Immature natural killer cell (primary cell): Measurements from ENCODE around the gene HASPIN. TPM values are rescaled to one million over a fixed set of nuclear protein-coding genes. Genes with fewer than 3 reads are reported as not detected.
"Not testable (repeated sequence)": the region's sequence is repeated elsewhere in the genome, so short reads cannot be mapped to it uniquely, and the experiment has no call there.

Source experiments
- DNase-seq, 3 donors: peaks; one replicate each; pipeline ENCODE4 v3.0.0; 2022; ENCODE audit warnings: mixed read lengths in 1 of 3
- H3K27ac Mint-ChIP-seq, 6 donors: one replicate each; pipeline ENCODE4 v1.8.0; 2020; ENCODE audit warnings: mixed read lengths in 6 of 6, mild to moderate bottlenecking in 5 of 6, inconsistent platforms in 4 of 6, moderate library complexity in 3 of 6
- H3K27me3 Mint-ChIP-seq, 3 donors: one replicate each; pipeline ENCODE4 v1.8.0; 2020 to 2021; ENCODE audit warnings: low read depth in 3 of 3, mild to moderate bottlenecking in 3 of 3, mixed read lengths in 3 of 3, moderate library complexity in 3 of 3, inconsistent platforms in 1 of 3
- H3K36me3 Mint-ChIP-seq, 3 donors: one replicate each; pipeline ENCODE4 v1.8.0; 2020; ENCODE audit warnings: mixed read lengths in 3 of 3, inconsistent platforms in 2 of 3, mild to moderate bottlenecking in 2 of 3
- H3K4me1 Mint-ChIP-seq, 2 donors: one replicate each; pipeline ENCODE4 v1.8.0; 2020; ENCODE audit warnings: inconsistent platforms in 2 of 2, mild to moderate bottlenecking in 2 of 2, mixed read lengths in 2 of 2, moderate library complexity in 1 of 2
- H3K4me3 Mint-ChIP-seq, 5 donors: one replicate each; pipeline ENCODE4 v1.8.0; 2020; ENCODE audit warnings: mild to moderate bottlenecking in 5 of 5, mixed read lengths in 5 of 5, inconsistent platforms in 3 of 5, moderate library complexity in 3 of 5
- H3K9me3 Mint-ChIP-seq, 6 donors: one replicate each; pipeline ENCODE4 v1.8.0; 2020; ENCODE audit warnings: mild to moderate bottlenecking in 6 of 6, mixed read lengths in 6 of 6, inconsistent platforms in 4 of 6, moderate library complexity in 3 of 6
- polyA plus RNA-seq, 3 donors: library from polyadenylated mRNA; unstranded; fragments of 300-500 nt; fragmentation: Illumina TruSeq; gene quantifications; one replicate each; pipeline ENCODE4 v1.2.3, GENCODE V29; 2021

Gene HASPIN
- polyA plus RNA-seq, 3 donors from 2014 or later: 0.20 to 0.47 TPM; not detected in 1

DNA sequence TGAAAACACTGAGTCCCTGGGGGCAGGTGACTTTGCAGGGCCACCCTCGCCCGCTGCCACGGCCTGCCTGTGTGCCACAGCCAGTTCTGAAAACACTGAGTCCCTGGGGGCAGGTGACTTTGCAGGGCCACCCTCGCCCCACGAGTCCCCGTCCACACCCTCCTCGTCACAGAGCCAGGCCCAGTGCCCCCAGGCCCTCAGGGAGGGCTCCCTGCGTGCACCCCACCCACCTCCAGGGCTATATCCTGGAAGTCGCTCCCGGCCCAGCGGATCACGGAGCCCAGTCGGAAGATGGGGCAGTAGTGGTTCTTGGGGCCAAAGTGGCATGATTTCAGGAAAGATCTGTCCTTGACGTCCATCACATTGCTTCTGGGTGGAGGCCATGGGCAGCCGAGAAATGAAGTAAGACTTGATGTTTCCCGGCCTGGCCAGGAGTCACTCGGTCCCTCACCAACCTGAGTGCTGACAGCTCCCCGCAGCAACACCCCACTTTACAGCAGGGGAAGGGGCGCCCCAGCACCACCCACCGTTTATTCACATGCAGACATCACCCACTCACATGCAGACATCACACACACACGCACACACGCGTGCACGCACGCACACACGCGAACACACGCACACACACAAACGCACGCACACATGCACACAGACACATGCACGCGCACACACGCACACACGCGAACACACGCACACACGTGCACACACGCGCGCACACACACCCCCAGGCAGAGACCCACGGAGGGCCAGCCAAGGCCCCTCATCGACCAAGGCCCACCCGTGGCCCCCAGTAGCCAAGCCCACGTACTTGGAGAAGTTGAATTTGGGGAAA lies 34.2 kb upstream of the HASPIN start:
- H3K27ac Mint-ChIP-seq: peak overlapping the region in 2 of 6 donors; percentile 35 to 77
- peaks cover 4 to 7% (median 5%) of the 10 kb centered on the region in 3 donors for H3K27me3 Mint-ChIP-seq
- no peak for DNase-seq
- H3K4me3 Mint-ChIP-seq: no peak overlapping the region
- peaks cover 13 to 22% of the 10 kb centered on the region in 2 donors for H3K4me1 Mint-ChIP-seq
- no peaks in the 10 kb centered on the region for H3K9me3 Mint-ChIP-seq
- peaks cover 4% of the 10 kb centered on the region in 3 donors for H3K36me3 Mint-ChIP-seq

DNA sequence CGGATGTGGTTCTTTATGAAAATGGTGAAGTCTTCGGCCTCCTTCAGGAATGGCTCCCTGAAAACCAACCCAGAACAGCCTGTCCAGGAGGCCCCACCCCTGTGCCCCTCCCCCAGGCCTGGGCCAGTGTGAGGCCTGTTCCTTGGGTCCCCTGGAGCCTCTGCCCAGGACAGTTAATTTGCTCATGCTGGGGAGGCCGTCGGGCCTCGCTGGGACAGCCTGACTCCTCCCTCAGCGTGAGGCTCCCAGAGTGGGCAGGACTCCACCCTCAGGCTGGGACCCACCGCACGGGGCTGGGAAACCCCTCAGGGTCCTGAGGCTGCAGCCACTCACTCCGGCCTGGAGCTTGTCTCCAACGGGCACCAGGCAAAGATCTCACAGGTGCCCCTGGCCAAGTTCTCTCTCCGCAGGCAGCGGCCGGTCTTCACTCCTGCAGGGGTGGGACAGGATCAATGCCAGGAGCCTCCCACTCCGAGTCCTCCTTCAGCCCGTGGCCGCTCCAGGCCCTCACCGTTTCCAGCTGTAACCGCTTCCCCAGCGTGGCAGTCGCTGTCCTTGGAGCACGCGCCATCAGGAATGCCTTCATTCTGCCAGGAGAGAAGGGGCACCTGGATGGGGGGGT lies 33.5 kb upstream of the HASPIN start:
- H3K27ac Mint-ChIP-seq: no peak overlapping the region

DNA sequence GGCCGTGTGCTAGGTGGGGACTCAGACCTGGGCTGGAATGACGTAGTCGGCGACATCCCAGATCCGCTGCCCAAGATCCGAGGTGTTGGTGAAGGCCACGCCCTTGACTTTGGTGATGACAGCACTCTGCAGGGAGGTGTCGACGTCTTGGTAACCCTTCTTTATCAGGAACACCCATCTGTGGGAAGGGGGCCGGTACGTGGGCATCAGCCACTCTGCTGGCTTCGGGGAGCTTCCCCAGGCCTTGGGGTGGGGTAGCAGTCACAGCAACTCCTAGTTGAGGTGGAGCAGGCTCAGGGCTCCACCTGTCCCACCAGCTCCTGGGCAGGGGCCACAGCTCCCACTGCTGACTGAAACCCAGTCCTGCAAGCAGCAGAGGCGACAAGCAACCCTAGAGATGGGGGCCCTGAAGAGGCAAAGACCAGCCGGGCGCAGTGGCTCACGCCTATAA lies 32.1 kb upstream of the HASPIN start:
- Mint-ChIP-seq H3K36me3 (peaks cover 4% of the 10 kb centered on the region in 3 donors), H3K9me3 (no peaks in the 10 kb centered on the region), H3K27ac (no peak overlapping the region), H3K4me1 (peaks cover 28 to 32% of the 10 kb centered on the region in 2 donors), H3K4me3 (no peak overlapping the region), H3K27me3 (peaks cover 5 to 9% (median 6%) of the 10 kb centered on the region in 3 donors)
- DNase-seq: no peak

More for the DNA sequence above, 33.5 kb upstream of the HASPIN start:
- no peak overlapping the region for H3K4me3 Mint-ChIP-seq
- peaks cover 4 to 7% (median 5%) of the 10 kb centered on the region in 3 donors for H3K27me3 Mint-ChIP-seq
- peaks cover 20 to 27% of the 10 kb centered on the region in 2 donors for H3K4me1 Mint-ChIP-seq
- no peaks in the 10 kb centered on the region for H3K9me3 Mint-ChIP-seq
- H3K36me3 Mint-ChIP-seq: peaks cover 4% of the 10 kb centered on the region in 3 donors
- DNase-seq: no peak

DNA sequence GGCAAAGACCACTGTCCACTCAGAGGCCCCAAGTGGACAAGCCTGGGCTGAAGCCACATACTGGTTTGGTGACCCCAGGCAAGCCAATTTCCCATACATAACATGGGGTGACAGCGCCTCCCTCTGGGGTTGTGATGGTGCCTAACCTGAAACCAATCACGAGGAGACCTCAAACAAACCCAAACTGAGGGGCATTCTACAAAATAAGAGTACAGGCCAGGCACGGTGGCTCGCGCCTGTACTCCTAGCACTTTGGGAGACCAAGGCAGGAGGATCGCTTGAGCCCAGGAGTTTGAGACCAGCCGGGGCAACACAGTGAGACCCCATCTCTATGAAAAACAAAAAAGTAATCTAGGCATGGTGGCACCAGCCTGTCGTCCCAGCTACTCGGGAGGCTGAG lies 31.4 kb upstream of the HASPIN start:
- peaks cover 4% of the 10 kb centered on the region in 3 donors for H3K36me3 Mint-ChIP-seq
- peaks cover 5 to 9% (median 6%) of the 10 kb centered on the region in 3 donors for H3K27me3 Mint-ChIP-seq
- peaks cover 30 to 32% of the 10 kb centered on the region in 2 donors for H3K4me1 Mint-ChIP-seq
- no peak for DNase-seq
- no peak overlapping the region for H3K27ac Mint-ChIP-seq
- H3K9me3 Mint-ChIP-seq: no peaks in the 10 kb centered on the region
- no peak overlapping the region for H3K4me3 Mint-ChIP-seq

DNA sequence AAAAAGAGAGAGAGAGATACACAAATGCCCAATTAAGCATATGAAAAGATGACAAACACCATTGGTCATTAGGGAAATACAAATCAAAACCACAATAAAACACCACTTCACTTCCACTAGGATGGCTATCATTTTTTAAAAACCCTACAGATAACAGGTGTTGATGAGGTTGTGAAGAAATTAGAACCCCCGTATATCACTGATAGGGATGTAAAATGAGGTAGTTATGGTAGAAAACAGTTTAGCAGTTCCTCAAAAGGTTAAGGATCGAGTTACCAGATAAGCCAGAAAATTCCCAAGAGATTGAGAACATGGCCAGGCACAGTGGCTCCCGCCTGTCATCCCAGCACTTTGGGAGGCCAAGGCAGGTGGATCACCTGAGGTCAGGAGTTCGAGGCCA lies 30.6 kb upstream of the HASPIN start:
- peaks cover 4% of the 10 kb centered on the region in 3 donors for H3K36me3 Mint-ChIP-seq
- no peak for DNase-seq
- peaks cover 5 to 9% (median 6%) of the 10 kb centered on the region in 3 donors for H3K27me3 Mint-ChIP-seq
- no peaks in the 10 kb centered on the region for H3K9me3 Mint-ChIP-seq
- H3K27ac Mint-ChIP-seq: no peak overlapping the region
- peaks cover 32 to 33% of the 10 kb centered on the region in 2 donors for H3K4me1 Mint-ChIP-seq
- H3K4me3 Mint-ChIP-seq: peak overlapping the region in 2 of 5 donors; percentile 18 to 56

DNA sequence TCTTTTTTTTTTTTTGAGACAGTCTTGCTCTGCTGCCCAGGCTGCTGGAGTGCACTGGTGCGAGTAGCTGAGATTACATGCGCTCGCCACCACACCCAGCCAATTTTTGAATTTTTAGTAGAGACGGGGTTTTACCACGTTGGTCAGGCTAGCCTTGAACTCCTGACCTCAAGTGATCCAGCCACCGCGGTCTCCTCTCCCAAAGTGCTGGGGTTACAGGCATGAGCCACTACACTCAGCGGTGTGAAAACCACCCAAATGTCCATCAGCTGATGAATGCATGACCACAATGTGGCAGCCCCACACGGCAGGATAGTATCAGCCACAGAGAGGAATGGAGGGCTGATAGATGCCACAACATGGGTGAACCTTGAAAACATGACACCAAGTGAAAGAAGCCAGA lies 29.9 kb upstream of the HASPIN start:
- H3K9me3 Mint-ChIP-seq: no peaks in the 10 kb centered on the region
- DNase-seq: peak; percentile 84 to 87 (median 85)
- peaks cover 4% of the 10 kb centered on the region in 3 donors for H3K36me3 Mint-ChIP-seq
- peaks cover 3 to 9% (median 6%) of the 10 kb centered on the region in 3 donors for H3K27me3 Mint-ChIP-seq
- peak overlapping the region; percentile 7 to 84 (median 74) for H3K27ac Mint-ChIP-seq
- H3K4me3 Mint-ChIP-seq: peak overlapping the region; percentile 53 to 76 (median 74)
- peaks cover 32 to 33% of the 10 kb centered on the region in 2 donors for H3K4me1 Mint-ChIP-seq

DNA sequence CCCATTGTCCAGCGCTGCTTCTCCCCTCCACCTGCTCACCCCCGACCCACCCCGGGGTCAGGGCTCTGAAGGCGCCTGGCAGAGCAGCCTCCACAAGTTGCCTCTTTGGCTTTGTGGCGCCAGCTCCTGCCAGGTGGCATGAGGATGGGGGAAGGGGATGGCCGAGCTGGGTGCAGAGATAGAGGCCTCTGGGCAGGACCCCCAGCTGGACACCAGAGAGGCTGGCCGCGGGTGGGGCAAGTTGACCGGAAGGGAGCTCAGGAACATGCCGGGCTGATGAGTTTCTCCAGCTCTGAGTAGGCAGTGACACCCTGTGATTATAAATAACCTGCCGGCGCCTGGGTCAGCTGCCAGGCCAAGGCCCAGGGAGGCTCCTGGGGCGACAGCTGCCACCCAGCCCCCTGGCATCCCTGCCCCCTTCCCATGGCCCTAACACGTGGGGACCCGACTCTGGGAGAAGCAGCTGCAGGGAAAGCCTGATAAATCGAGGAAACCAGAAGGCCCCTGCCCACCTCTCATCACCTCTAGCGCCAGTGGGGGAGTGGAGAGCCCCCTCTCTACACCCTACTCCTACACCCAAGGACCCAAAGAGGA lies 28.5 kb upstream of the HASPIN start:
- H3K9me3 Mint-ChIP-seq: no peaks in the 10 kb centered on the region
- H3K36me3 Mint-ChIP-seq: peaks cover 0 to 4% (median 0%) of the 10 kb centered on the region in 3 donors
- H3K27ac Mint-ChIP-seq: no peak overlapping the region
- H3K27me3 Mint-ChIP-seq: peaks cover 3 to 9% (median 6%) of the 10 kb centered on the region in 3 donors
- DNase-seq: no peak
- H3K4me1 Mint-ChIP-seq: peaks cover 32 to 33% of the 10 kb centered on the region in 2 donors
- H3K4me3 Mint-ChIP-seq: peak overlapping the region; percentile 73 to 81 (median 77)

DNA sequence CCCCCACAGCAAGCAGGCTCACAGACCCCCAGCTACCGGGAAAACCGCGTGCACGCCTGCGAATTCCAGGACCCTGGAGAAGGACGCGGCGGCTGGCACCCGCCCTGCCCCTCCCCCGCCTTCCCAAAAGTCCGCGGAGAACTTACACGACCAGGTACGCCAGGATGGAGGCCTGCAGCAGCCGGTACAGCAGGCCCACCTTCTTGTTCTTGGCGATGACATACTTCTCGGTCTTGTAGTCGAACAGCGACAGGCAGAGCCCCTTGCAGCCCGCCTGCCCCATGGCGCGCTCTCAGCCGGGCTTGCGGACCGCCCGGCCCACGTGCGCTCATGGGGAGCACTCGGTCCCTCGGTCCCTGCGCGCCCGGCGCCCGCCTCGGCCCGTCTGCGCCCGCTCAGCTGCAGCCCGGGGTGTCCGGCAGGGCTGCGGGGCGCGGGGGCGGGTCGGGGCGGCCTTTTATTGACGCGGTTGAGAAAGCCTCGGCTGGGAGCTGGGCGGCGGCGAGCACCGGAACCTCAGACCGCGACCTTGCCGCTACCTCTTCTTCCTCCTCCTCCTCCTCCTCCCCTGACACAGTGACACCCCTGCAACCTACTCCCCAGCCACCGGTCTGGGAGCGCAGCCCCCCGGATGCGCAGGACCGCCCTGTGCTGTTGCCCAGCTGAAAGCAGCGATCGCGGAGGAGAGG lies 27.8 kb upstream of the HASPIN start, which contains the start of gene P2RX5:
P2RX5 (minus strand) TSS at position 433 of the 689 bp plus-strand sequence; CDS start at position 283, 150 bp downstream.
- DNase-seq: peak; percentile 45 to 60 (median 53)
- Mint-ChIP-seq H3K4me1 (peaks cover 32 to 33% of the 10 kb centered on the region in 2 donors), H3K36me3 (peaks cover 0 to 4% (median 0%) of the 10 kb centered on the region in 3 donors), H3K27ac (peak within 1 kb of the TSS; percentile 30 to 86 (median 66)), H3K27me3 (peaks cover 3 to 9% (median 6%) of the 10 kb centered on the region in 3 donors), H3K9me3 (no peaks in the 10 kb centered on the region), H3K4me3 (peak within 1 kb of the TSS; percentile 83 to 92 (median 92))

DNA sequence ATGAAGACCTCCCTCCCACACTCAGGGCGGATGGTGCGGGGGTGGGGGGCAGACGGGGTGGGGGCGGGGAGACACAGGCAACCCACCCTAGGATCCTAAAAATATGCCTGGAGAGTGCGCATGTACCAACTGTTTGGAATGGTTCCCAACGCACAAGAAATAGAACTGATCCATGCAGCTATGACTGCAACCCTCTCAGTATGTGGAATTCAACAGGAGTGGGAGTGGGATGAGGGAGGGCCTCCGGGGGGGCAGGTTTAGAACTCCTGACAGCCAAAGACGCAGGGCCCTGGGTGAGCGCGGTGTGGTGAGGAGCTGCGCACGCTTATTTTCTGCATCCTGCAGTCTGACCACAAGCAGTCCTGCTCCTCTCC lies 26.6 kb upstream of the HASPIN start:
- Mint-ChIP-seq H3K4me3 (peak overlapping the region in 1 of 5 donors; percentile 40), H3K9me3 (no peaks in the 10 kb centered on the region), H3K27ac (no peak overlapping the region), H3K36me3 (no peaks in the 10 kb centered on the region), H3K27me3 (peaks cover 5 to 6% (median 6%) of the 10 kb centered on the region in 3 donors), H3K4me1 (peaks cover 32 to 33% of the 10 kb centered on the region in 2 donors)
- no peak for DNase-seq

DNA sequence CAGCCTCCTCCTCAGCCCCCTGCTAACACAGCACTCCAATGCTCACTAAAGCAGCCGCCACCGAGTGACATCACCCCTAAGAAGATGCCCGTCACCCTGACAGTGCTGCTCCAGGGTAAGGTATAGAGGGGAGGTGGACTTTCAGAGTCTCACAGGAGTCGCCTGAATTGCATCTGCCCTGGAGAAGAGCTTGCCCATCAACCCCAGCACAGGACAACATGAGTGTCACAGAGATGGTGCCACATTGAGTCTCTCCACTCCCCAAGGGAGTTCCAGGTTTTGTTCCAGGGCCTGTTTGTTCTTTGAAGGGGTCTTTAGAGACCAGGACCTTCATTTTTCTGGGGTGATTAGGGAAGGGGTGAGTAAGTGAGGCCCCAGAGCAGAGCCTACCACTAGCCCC lies 25.6 kb upstream of the HASPIN start:
- peaks cover 5 to 6% (median 6%) of the 10 kb centered on the region in 3 donors for H3K27me3 Mint-ChIP-seq
- no peak for DNase-seq
- H3K36me3 Mint-ChIP-seq: no peaks in the 10 kb centered on the region
- H3K4me3 Mint-ChIP-seq: peak overlapping the region in 1 of 5 donors; percentile 70
- peaks cover 24 to 33% of the 10 kb centered on the region in 2 donors for H3K4me1 Mint-ChIP-seq
- H3K27ac Mint-ChIP-seq: no peak overlapping the region
- no peaks in the 10 kb centered on the region for H3K9me3 Mint-ChIP-seq

DNA sequence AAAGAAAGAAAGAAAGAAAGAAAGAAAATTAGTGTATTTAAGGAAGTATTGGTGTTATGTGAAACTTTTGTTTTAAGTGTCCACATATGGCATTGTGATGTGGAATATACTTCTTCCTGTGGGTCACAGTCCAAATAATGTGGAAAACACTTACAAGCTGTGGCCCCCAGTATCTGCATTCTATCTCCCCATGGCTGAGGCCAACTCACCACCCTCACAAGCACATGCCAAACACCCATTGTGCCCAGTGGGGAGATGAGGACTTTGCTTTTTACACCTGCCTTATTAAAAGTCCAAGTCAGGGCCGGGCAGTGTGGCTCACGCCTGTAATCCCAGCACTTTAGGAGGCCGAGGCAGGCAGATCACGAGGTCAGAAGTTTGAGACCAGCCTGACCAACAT lies 23.8 kb upstream of the HASPIN start:
- Mint-ChIP-seq H3K9me3 (no peaks in the 10 kb centered on the region), H3K4me3 (no peak overlapping the region), H3K4me1 (peaks cover 16 to 28% of the 10 kb centered on the region in 2 donors), H3K27ac (no peak overlapping the region), H3K27me3 (peaks cover 2 to 4% (median 2%) of the 10 kb centered on the region in 3 donors), H3K36me3 (no peaks in the 10 kb centered on the region)
- no peak for DNase-seq

DNA sequence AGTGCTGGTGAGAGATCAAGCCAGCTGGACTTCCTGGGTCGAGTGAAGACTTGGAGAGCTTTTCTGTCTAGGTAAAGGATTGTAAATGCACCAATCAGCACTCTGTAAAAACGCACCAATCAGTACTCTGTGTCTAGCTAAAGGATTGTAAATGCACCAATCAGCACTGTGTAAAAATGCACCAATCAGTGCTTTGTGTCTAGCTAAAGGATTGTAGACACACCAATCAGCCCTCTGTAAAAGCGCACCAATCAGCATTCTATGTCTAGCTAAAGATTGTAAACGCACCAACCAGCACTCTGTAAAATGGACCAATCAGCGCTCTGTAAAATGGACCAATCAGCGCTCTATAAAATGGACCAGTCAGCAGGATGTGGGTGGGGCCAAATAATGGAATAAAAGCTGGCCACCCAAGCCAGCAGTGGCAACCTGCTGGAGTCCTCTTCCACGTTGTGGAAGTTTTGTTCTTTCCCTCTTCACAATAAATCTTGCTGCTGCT lies 21.6 kb upstream of the HASPIN start:
- peaks cover 18 to 24% of the 10 kb centered on the region in 2 donors for H3K4me1 Mint-ChIP-seq
- not testable (repeated sequence) for H3K4me3 Mint-ChIP-seq, DNase-seq, H3K27ac Mint-ChIP-seq, H3K9me3 Mint-ChIP-seq, H3K27me3 Mint-ChIP-seq, H3K36me3 Mint-ChIP-seq
